K562 (cell line): Measurements from ENCODE around the gene PRDM16. TPM values are rescaled to one million over a fixed set of nuclear protein-coding genes. Genes with fewer than 3 reads are reported as not detected.

ENCODE experiments used
- ATAC-seq: fragments of 200-7000 bp; cut with Tn5 transposase; 3 replicates; pipeline ENCODE4 v1.9.1; 2020; ENCODE audit warnings: moderate library complexity
- BruUV-seq: library from RNA; stranded (reverse); fragments of 400-500 nt; replicated peaks from 2 replicates; lab custom pipeline; 2021; lab: Mats Ljungman, UMichigan
- CTCF ChIA-PET: fragments of 300-600 bp; formaldehyde crosslinking; extraction: SDS; loops from one replicate; lab custom pipeline; 2021; ENCODE audit warnings: low intra/inter-chr PET ratio; lab: Yijun Ruan, JAX
- POLR2A ChIA-PET: fragments of 300-600, 350-650 bp; sonication (Branson Sonifier 250); formaldehyde crosslinking; extraction: SDS; loops from one replicate; lab custom pipeline; 2021; ENCODE audit warnings: antibody characterized with exemption, inconsistent platforms; lab: Yijun Ruan, JAX
- DNase-seq, 4 experiments: peaks; one replicate each; pipeline versions ENCODE4 v3.0.0 to v3.0.0-alpha.2; 2011 to 2018; ENCODE audit warnings: low spot score in 3 of 4, mixed read lengths in 3 of 4; ENCODE audit errors: extremely low read depth in 1 of 4
- FAIRE-seq: peaks from 2 replicates; lab custom pipeline; 2011; peaks lifted over from hg19 to GRCh38; lab: Jason Lieb, UNC
- H2AFZ ChIP-seq: 2 replicates; pipeline ENCODE4 v1.6.0; 2011; ENCODE audit warnings: low read depth, low read length, control low read depth, inconsistent platforms
- H3K27ac ChIP-seq: fragments of 200-600 bp; 3 replicates; pipeline ENCODE4 v1.8.0; 2011; ENCODE audit warnings: low read depth, mild to moderate bottlenecking, control low read depth, inconsistent platforms, low read length, moderate library complexity, mixed read lengths; ENCODE audit errors: extremely low read depth
- H3K27me3 ChIP-seq, 2 experiments: fragments of 300-600 bp in 1 of 2; 2 replicates in 1 of 2; 3 replicates in 1 of 2; pipeline versions ENCODE4 v1.6.0 to v1.8.0; 2011; ENCODE audit warnings: inconsistent platforms in 2 of 2, low read length in 2 of 2, mild to moderate bottlenecking in 1 of 2, mixed read lengths in 1 of 2, moderate library complexity in 1 of 2; ENCODE audit not compliant: control insufficient read depth in 2 of 2, insufficient read depth in 2 of 2
- H3K36me3 ChIP-seq: fragments of 300-600 bp; 3 replicates; pipeline ENCODE4 v1.8.0; 2011; ENCODE audit warnings: mild to moderate bottlenecking, low read length, inconsistent platforms; ENCODE audit not compliant: control insufficient read depth, insufficient read depth
- H3K4me1 ChIP-seq, 2 experiments: fragments of 200-600 bp in 1 of 2; replicated peaks in 1 of 2; 2 replicates in 1 of 2; 3 replicates in 1 of 2; pipeline versions ENCODE4 v1.5.1 to v1.8.0; 2011; ENCODE audit warnings: inconsistent platforms in 2 of 2, low read length in 2 of 2, mild to moderate bottlenecking in 1 of 2, mixed read lengths in 1 of 2, moderate library complexity in 1 of 2; ENCODE audit not compliant: control insufficient read depth in 2 of 2, insufficient read depth in 2 of 2
- H3K4me2 ChIP-seq: 2 replicates; pipeline ENCODE4 v1.6.1; 2011; ENCODE audit warnings: low read length, control low read depth, inconsistent platforms, mixed read lengths; ENCODE audit not compliant: insufficient read depth
- H3K4me3 ChIP-seq: fragments of 200-600 bp; sonication (generic), shearing (Covaris generic); 2 replicates; pipeline ENCODE4 v1.5.1; 2016; ENCODE audit warnings: control low read depth, inconsistent platforms
- H3K79me2 ChIP-seq: fragments of 200-600 bp; 3 replicates; pipeline ENCODE4 v1.8.0; 2011; ENCODE audit warnings: low read length, inconsistent platforms; ENCODE audit not compliant: control insufficient read depth, insufficient read depth
- H3K9ac ChIP-seq, 2 experiments: 2 replicates each; pipeline versions ENCODE4 v1.6.0 to v1.6.1; 2011; ENCODE audit warnings: low read depth in 2 of 2, low read length in 2 of 2, control low read depth in 1 of 2, inconsistent platforms in 1 of 2, mild to moderate bottlenecking in 1 of 2, mixed read lengths in 1 of 2; ENCODE audit not compliant: insufficient read depth in 1 of 2
- H3K9me1 ChIP-seq: one replicate; pipeline ENCODE4 v1.6.0; 2011; ENCODE audit warnings: inconsistent platforms, mild to moderate bottlenecking, low read length, moderate library complexity; ENCODE audit not compliant: control insufficient read depth, insufficient read depth
- H3K9me3 ChIP-seq: replicated peaks from 2 replicates; pipeline ENCODE4 v1.5.1; 2011; ENCODE audit warnings: low read depth, low read length, inconsistent platforms; ENCODE audit not compliant: control insufficient read depth, insufficient read depth
- H4K20me1 ChIP-seq: replicated peaks from 2 replicates; pipeline ENCODE4 v1.6.1; 2011; ENCODE audit warnings: low read length, inconsistent platforms, mixed read lengths; ENCODE audit not compliant: control insufficient read depth, insufficient read depth
- ADNP ChIP-seq: fragments of 200-800 bp; sonication (Bioruptor generic); IDR thresholded peaks from 2 replicates; pipeline ENCODE4 v1.6.1; 2016; ENCODE audit warnings: missing genetic modification characterization, missing compliant biosample characterization
- ARHGAP35 ChIP-seq: fragments of 450-650 bp; IDR thresholded peaks from 2 replicates; pipeline ENCODE4 v1.6.1; 2018; ENCODE audit not compliant: partially characterized antibody
- ATF6 ChIP-seq: sonication (generic); formaldehyde crosslinking; IDR thresholded peaks from 2 replicates; pipeline ENCODE4 v1.4.0; 2020; ENCODE audit warnings: mild to moderate bottlenecking, missing genetic modification reagents
- CHCHD3 ChIP-seq: fragments of 250-450 bp; sonication (Bioruptor Pico); IDR thresholded peaks from 2 replicates; pipeline ENCODE4 v2.1.2; 2022; ENCODE audit warnings: mild to moderate bottlenecking
- HBP1 ChIP-seq: fragments of 450-650 bp; formaldehyde crosslinking; IDR thresholded peaks from 2 replicates; pipeline ENCODE4 v1.4.0; 2022; ENCODE audit warnings: missing genetic modification characterization
- KDM4B ChIP-seq, 2 experiments: fragments of 450-650 bp in 1 of 2; sonication (generic) in 1 of 2; IDR thresholded peaks; 2 replicates each; pipeline ENCODE4 v1.6.1; 2016 to 2017; ENCODE audit warnings: borderline replicate concordance in 2 of 2, antibody characterized with exemption in 1 of 2, low read depth in 1 of 2, mild to moderate bottlenecking in 1 of 2
- RREB1 ChIP-seq: fragments of 250-450 bp; sonication (Bioruptor Pico); IDR thresholded peaks from 2 replicates; pipeline ENCODE4 v1.4.0; 2020
- XRCC3 ChIP-seq: fragments of 450-650 bp; IDR thresholded peaks from 2 replicates; pipeline ENCODE4 v1.6.1; 2017; ENCODE audit warnings: mild to moderate bottlenecking, moderate library complexity
- YBX1 ChIP-seq: fragments of 450-650 bp; IDR thresholded peaks from 2 replicates; pipeline ENCODE4 v1.7.1; 2016; ENCODE audit warnings: mild to moderate bottlenecking
- ZNF436 ChIP-seq: fragments of 250-450, 450-650 bp; sonication (Bioruptor Pico); formaldehyde crosslinking; IDR thresholded peaks from 2 replicates; pipeline ENCODE4 v1.7.0; 2020; ENCODE audit warnings: mild to moderate bottlenecking
- ZNF511 ChIP-seq: sonication (generic); formaldehyde crosslinking; IDR thresholded peaks from 2 replicates; pipeline ENCODE4 v1.8.0; 2022; ENCODE audit warnings: mild to moderate bottlenecking, missing genetic modification reagents
- ZNF75A ChIP-seq: fragments of 450-650 bp; formaldehyde crosslinking; IDR thresholded peaks from 2 replicates; pipeline ENCODE4 v1.4.0; 2020; ENCODE audit warnings: mild to moderate bottlenecking
- ZSCAN29 ChIP-seq: fragments of 450-650 bp; IDR thresholded peaks from 2 replicates; pipeline ENCODE4 v1.6.1; 2017
- WGBS: fragments of 100-300 bp; shearing (Covaris generic); methylation state at CpG from one replicate; pipeline ENCODE4 v1.1.6; 2016; ENCODE audit warnings: low coverage, mixed read lengths; ENCODE audit not compliant: insufficient coverage; ENCODE audit errors: missing lambda C conversion rate; 5-methylcytosine and 5-hydroxymethylcytosine counted together
- in situ Hi-C: fragments of 300-500 bp; cut with MboI; formaldehyde crosslinking; loops from 4 replicates; pipeline ENCODE4 v1.15.0; 2018; ENCODE audit warnings: inconsistent platforms, mixed read lengths
- intact Hi-C: fragments of 100-400 bp; cut with micrococcal nuclease; formaldehyde crosslinking; loops from 2 replicates; pipeline ENCODE4 v1.14.2; 2022
- polyA plus RNA-seq, 8 experiments: library from polyadenylated mRNA; depleted of rRNA in 4 of 8; stranded (reverse) in 5 of 8; unstranded in 3 of 8; fragments of >200 nt; fragmentation: Nextera tagmentation in 2 of 8; fragmentation: Illumina TruSeq in 1 of 8; extraction: Ambion mirVana in 2 of 8; extraction: Trizol in 1 of 8; gene quantifications; 2 replicates each; pipeline versions ENCODE4 v1.2.1 to v1.2.3, GENCODE V29; 2011 to 2014; ENCODE audit warnings: inconsistent platforms in 1 of 8, missing spikeins in 1 of 8
- total RNA-seq, 7 experiments: library from RNA; depleted of rRNA in 6 of 7; stranded (reverse); fragments of >200 nt in 6 of 7; fragmentation: Illumina TruSeq in 2 of 7; extraction: Trizol in 2 of 7; gene quantifications; 2 replicates each; pipeline versions ENCODE4 v1.2.1 to v1.2.3, GENCODE V29; 2011 to 2021; ENCODE audit warnings: low replicate concordance in 1 of 7

The PRDM16 gene
- total and polyA plus RNA-seq, 9 of the 15 experiments (the other 6 are each of a cell fraction or from before 2014, with no cell fraction given): 0.10 to 0.27 TPM; not detected in 7

- no peaks in the 10 kb centered on the region; a peak in 1 of 5 replicates for H3K4me1 ChIP-seq
- ATAC-seq: no peak
- H2AFZ ChIP-seq: no peak overlapping the region
- no peaks in the 10 kb centered on the region for H3K9me3 ChIP-seq
- H3K36me3 ChIP-seq: no peaks in the 10 kb centered on the region
- no peaks in the 10 kb centered on the region for H3K9me1 ChIP-seq
- H3K4me3 ChIP-seq: no peak overlapping the region
- no peak overlapping the region for H3K9ac ChIP-seq
- no TSS peak for BruUV-seq
- intact Hi-C loops (no loop called here), in situ Hi-C loops (no loop called here)
- CTCF ChIA-PET: no interaction called here
- H3K27ac ChIP-seq: no peak overlapping the region
- POLR2A ChIA-PET: no interaction called here
- WGBS: 2% methylated on average over 12 of the region's 12 CpGs
- H3K79me2 ChIP-seq: no peaks in the 10 kb centered on the region
- peaks cover 7 to 84% of the 10 kb centered on the region in 2 experiments; a peak in 4 of 5 replicates for H3K27me3 ChIP-seq
- no peak overlapping the region for H3K4me2 ChIP-seq
- FAIRE-seq: no peak
- peaks cover 16% of the 10 kb centered on the region for H4K20me1 ChIP-seq
- no peak for DNase-seq
- TF ChIP-seq ZNF75A (CRISPR knock-in tag) (no peak), ZSCAN29 (no peak), YBX1 (no peak), ADNP (tag) (no peak), ARHGAP35 (no peak), HBP1 (CRISPR knock-in tag) (no peak), CHCHD3 (CRISPR knock-in tag) (no peak), XRCC3 (no peak), ZNF436 (CRISPR knock-in tag) (no peak), ZNF511 (CRISPR knock-in tag) (no peak), RREB1 (CRISPR knock-in tag) (no peak), ATF6 (no peak), KDM4B (IDR thresholded peaks at IDR 0.05; ENCODE audit: borderline replicate concordance in 2 of 2, low read depth in 1 of 2) (no peak)
Measured at GRCh38 chr1:3097231-3097630, 28.2 kb downstream of the PRDM16 start.
